ENCODE measurements around the gene RALGAPA2.

DNA sequence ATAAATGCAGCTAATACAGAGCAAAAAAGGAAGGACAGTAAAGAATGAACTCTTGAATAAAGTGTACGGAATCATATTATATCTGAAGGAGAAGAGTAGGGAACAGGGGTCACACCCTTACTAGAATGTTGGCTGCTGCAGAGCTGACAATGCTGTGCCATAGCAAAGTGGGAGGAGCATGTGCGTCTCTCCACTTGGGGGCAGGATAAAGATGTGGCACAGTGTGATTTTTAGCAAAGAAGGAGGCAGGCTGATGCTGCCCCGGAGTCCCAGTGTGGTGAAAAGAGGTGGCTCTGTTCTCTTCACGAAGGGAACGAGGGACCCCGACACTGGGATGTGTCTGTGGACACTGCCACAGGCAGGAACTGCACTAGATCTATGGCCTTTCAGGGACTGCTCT lies 277.0 kb downstream of the RALGAPA2 start:
- TF ChIP-seq POLR2AphosphoS5 (IDR thresholded peaks at IDR 0.05; ENCODE audit: insufficient read depth, low read depth, low read length): no peak
- TF ChIP-seq POLR2A (IDR thresholded peaks at IDR 0.05; ENCODE audit: low read depth, low read length): no peak
- TF ChIP-seq, protein P1, sequence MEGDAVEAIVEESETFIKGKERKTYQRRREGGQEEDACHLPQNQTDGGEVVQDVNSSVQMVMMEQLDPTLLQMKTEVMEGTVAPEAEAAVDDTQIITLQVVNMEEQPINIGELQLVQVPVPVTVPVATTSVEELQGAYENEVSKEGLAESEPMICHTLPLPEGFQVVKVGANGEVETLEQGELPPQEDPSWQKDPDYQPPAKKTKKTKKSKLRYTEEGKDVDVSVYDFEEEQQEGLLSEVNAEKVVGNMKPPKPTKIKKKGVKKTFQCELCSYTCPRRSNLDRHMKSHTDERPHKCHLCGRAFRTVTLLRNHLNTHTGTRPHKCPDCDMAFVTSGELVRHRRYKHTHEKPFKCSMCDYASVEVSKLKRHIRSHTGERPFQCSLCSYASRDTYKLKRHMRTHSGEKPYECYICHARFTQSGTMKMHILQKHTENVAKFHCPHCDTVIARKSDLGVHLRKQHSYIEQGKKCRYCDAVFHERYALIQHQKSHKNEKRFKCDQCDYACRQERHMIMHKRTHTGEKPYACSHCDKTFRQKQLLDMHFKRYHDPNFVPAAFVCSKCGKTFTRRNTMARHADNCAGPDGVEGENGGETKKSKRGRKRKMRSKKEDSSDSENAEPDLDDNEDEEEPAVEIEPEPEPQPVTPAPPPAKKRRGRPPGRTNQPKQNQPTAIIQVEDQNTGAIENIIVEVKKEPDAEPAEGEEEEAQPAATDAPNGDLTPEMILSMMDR (IDR thresholded peaks at IDR 0.05; ENCODE audit: extremely low read depth in 1 of 2, insufficient read depth in 1 of 2, low read depth in 1 of 2, low read length in 2 of 2): no peak
- TF ChIP-seq JUN (IDR thresholded peaks at IDR 0.05; ENCODE audit: borderline replicate concordance, insufficient read depth, insufficient read length, low read depth): no peak
- TF ChIP-seq EZH2 (IDR thresholded peaks at IDR 0.05; ENCODE audit: borderline replicate concordance, low read depth, low read length, severe bottlenecking): no peak
- TF ChIP-seq, protein P2, sequence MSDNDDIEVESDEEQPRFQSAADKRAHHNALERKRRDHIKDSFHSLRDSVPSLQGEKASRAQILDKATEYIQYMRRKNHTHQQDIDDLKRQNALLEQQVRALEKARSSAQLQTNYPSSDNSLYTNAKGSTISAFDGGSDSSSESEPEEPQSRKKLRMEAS (IDR thresholded peaks at IDR 0.05; ENCODE audit: insufficient read depth, insufficient read length): no peak
- TF ChIP-seq MYC (IDR thresholded peaks at IDR 0.05; ENCODE audit: low read depth, low read length): no peak
- TF ChIP-seq FOS (IDR thresholded peaks at IDR 0.05; ENCODE audit: borderline replicate concordance, insufficient read depth, low read length): no peak

All from endothelial cell of umbilical vein (primary cell).